Smooth muscle cell (in vitro differentiated cells): ENCODE results near the gene B3GNT9. TPM values are rescaled to one million over a fixed set of nuclear protein-coding genes. Genes with fewer than 3 reads are reported as not detected.

Experiments used
- DNase-seq: peaks from one replicate; lab custom pipeline; 2025; ENCODE audit not compliant: unreplicated experiment; lab: John Stamatoyannopoulos, UW
- H2AFZ ChIP-seq: fragments of 200-600 bp; sonication (generic); 2 replicates; pipeline ENCODE4 v1.6.0; 2016; ENCODE audit warnings: antibody characterized with exemption, low read depth, mild to moderate bottlenecking
- H3F3A ChIP-seq: fragments of 200-600 bp; sonication (generic); 2 replicates; pipeline ENCODE4 v1.6.0; 2017; ENCODE audit warnings: antibody characterized with exemption, low read depth
- H3K27ac ChIP-seq: fragments of 200-600 bp; sonication (generic); 2 replicates; pipeline ENCODE4 v1.5.1; 2016; ENCODE audit warnings: low read depth, mild to moderate bottlenecking
- H3K27me3 ChIP-seq: fragments of 200-600 bp; sonication (generic); 2 replicates; pipeline ENCODE4 v1.6.1; 2016; ENCODE audit warnings: low read depth, mild to moderate bottlenecking
- H3K36me3 ChIP-seq: fragments of 200-600 bp; sonication (generic); 2 replicates; pipeline ENCODE4 v1.5.1; 2016; ENCODE audit warnings: low read depth
- H3K4me1 ChIP-seq: fragments of 200-600 bp; sonication (generic); 2 replicates; pipeline ENCODE4 v1.5.1; 2016; ENCODE audit warnings: low read depth
- H3K4me2 ChIP-seq: fragments of 200-600 bp; sonication (generic); 2 replicates; pipeline ENCODE4 v1.6.0; 2016; ENCODE audit warnings: mild to moderate bottlenecking
- H3K4me3 ChIP-seq: fragments of 200-600 bp; sonication (generic); 2 replicates; pipeline ENCODE4 v1.5.1; 2016; ENCODE audit warnings: mild to moderate bottlenecking
- H3K79me2 ChIP-seq: fragments of 200-600 bp; sonication (generic); 2 replicates; pipeline ENCODE4 v1.6.0; 2016; ENCODE audit warnings: low read depth, mild to moderate bottlenecking
- H3K9ac ChIP-seq: fragments of 200-600 bp; sonication (generic); 2 replicates; pipeline ENCODE4 v1.6.0; 2016; ENCODE audit warnings: low read depth
- H3K9me3 ChIP-seq: fragments of 200-600 bp; sonication (generic); replicated peaks from 2 replicates; pipeline ENCODE4 v1.5.1; 2016; ENCODE audit warnings: low read depth
- H4K20me1 ChIP-seq: fragments of 200-600 bp; sonication (generic); 2 replicates; pipeline ENCODE4 v1.6.0; 2016; ENCODE audit warnings: low read depth
- WGBS: methylation state at CpG from one replicate; pipeline ENCODE4 v1.1.7; 2016; ENCODE audit warnings: low lambda C conversion rate; 5-methylcytosine and 5-hydroxymethylcytosine counted together
- polyA plus RNA-seq: library from polyadenylated mRNA; unstranded; fragments of >200 nt; fragmentation: Nextera tagmentation; extraction: Ambion mirVana; gene quantifications from 2 replicates; pipeline ENCODE4 v1.2.1, GENCODE V29; 2016
- total RNA-seq: library from RNA; depleted of rRNA; stranded (reverse); fragments of >200 nt; gene quantifications from 2 replicates; pipeline ENCODE4 v1.2.3, GENCODE V29; 2014
- TF ChIP-seq, protein P1 (sequence below): fragments of 200-600 bp; sonication (generic); IDR thresholded peaks from 2 replicates; pipeline ENCODE4 v1.5.1; 2017; ENCODE audit warnings: borderline replicate concordance, mild to moderate bottlenecking, antibody characterized with exemption; ENCODE audit not compliant: insufficient read depth, poor library complexity, severe bottlenecking

Gene B3GNT9
- total and polyA plus RNA-seq, 2 experiments from 2014 or later, result 29.9 to 39.3 TPM

DNA sequence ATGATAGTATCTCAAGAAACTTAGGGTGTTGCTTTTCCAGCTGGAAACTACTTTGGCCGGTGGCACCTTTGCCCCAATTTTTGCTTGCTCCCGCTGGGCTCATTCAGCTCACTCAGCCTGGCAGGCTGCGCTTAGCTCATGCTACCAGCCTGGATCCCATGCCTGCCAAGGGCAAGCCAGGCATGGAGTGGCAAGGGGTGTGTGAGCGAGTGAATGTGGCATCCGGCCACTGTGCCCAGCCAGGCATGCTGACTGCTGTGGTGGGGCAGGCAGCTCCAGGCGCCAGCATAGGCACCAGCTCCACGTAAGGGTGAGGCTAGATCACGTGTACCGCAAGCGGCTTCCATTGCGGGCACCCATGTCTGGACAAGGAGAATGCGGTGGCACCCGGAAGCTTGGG lies 9.4 kb downstream of the B3GNT9 start:
- Histone ChIP-seq H4K20me1 (no peaks in the 10 kb centered on the region), H3K9ac (no peak overlapping the region), H3F3A (no peaks in the 10 kb centered on the region), H3K4me3 (no peak overlapping the region), H2AFZ (no peak overlapping the region), H3K27me3 (no peaks in the 10 kb centered on the region), H3K9me3 (no peaks in the 10 kb centered on the region), H3K4me1 (no peaks in the 10 kb centered on the region), H3K36me3 (peaks cover 11% of the 10 kb centered on the region), H3K4me2 (no peak overlapping the region), H3K27ac (no peak overlapping the region), H3K79me2 (no peaks in the 10 kb centered on the region)
- TF ChIP-seq, protein P1, sequence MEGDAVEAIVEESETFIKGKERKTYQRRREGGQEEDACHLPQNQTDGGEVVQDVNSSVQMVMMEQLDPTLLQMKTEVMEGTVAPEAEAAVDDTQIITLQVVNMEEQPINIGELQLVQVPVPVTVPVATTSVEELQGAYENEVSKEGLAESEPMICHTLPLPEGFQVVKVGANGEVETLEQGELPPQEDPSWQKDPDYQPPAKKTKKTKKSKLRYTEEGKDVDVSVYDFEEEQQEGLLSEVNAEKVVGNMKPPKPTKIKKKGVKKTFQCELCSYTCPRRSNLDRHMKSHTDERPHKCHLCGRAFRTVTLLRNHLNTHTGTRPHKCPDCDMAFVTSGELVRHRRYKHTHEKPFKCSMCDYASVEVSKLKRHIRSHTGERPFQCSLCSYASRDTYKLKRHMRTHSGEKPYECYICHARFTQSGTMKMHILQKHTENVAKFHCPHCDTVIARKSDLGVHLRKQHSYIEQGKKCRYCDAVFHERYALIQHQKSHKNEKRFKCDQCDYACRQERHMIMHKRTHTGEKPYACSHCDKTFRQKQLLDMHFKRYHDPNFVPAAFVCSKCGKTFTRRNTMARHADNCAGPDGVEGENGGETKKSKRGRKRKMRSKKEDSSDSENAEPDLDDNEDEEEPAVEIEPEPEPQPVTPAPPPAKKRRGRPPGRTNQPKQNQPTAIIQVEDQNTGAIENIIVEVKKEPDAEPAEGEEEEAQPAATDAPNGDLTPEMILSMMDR, result no peak
- DNase-seq, result no peak
- WGBS, result 99% methylated on average over 13 of the region's 13 CpGs

DNA sequence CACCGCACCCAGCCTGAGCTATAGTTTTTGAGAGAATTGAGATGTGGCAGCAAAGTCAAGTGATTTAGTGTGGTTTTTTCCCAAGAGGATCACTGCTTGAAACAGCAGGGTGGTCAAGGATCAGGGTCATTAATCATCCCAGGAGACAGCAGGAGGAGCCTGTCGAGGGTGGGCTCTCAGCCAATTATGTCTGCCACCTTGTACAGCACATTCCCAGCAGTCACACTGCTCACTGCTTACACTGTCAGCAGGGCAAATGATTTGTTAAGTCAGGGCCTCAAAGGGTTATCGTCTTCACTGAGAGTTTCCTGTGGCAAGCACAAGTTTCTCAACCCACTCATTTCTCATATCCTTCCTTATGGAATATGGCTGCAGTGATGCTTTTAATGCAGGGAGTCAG lies 13.2 kb downstream of the B3GNT9 start:
- 81% methylated on average over 3 of the region's 3 CpGs for WGBS
- H3K9me3 ChIP-seq, result no peaks in the 10 kb centered on the region
- H3K9ac ChIP-seq, result no peak overlapping the region
- H4K20me1 ChIP-seq, result no peaks in the 10 kb centered on the region
- no peaks in the 10 kb centered on the region for H3F3A ChIP-seq
- peaks cover 19% of the 10 kb centered on the region for H3K36me3 ChIP-seq
- no peak overlapping the region for H2AFZ ChIP-seq
- H3K4me3 ChIP-seq, result no peak overlapping the region
- no peak overlapping the region for H3K27ac ChIP-seq
- no peaks in the 10 kb centered on the region for H3K27me3 ChIP-seq
- no peak overlapping the region for H3K4me2 ChIP-seq
- TF ChIP-seq, protein P1, result no peak
- no peaks in the 10 kb centered on the region for H3K4me1 ChIP-seq
- no peaks in the 10 kb centered on the region for H3K79me2 ChIP-seq
- no peak for DNase-seq

DNA sequence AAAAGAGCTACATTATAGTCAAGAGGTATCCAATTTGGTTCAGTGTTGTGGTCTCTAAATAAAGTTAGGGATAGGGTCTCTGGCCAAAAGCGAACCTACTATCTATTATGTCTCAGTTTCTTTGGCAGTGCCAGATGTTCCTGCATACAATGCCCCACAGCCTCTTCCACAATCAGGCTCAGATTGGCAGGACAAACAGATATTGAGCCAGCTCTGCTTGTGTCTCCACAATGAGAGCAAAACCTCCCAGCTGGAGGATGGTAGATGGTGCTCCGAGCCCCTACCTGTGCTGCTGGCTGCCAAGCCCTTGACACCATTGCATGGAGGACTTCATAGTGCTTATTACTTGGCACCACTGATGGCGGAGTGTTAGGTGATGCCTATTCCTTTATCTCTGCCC lies 21.4 kb downstream of the B3GNT9 start:
- no peaks in the 10 kb centered on the region for H3K79me2 ChIP-seq
- no peaks in the 10 kb centered on the region for H3K9me3 ChIP-seq
- H4K20me1 ChIP-seq, result no peaks in the 10 kb centered on the region
- no peak for DNase-seq
- no peaks in the 10 kb centered on the region for H3K4me1 ChIP-seq
- H3K27ac ChIP-seq, result no peak overlapping the region
- TF ChIP-seq, protein P1, result no peak
- H3K4me2 ChIP-seq, result no peak overlapping the region
- H3K4me3 ChIP-seq, result no peak overlapping the region
- no peak overlapping the region for H2AFZ ChIP-seq
- H3F3A ChIP-seq, result no peaks in the 10 kb centered on the region
- H3K9ac ChIP-seq, result no peak overlapping the region
- H3K36me3 ChIP-seq, result peaks cover 10% of the 10 kb centered on the region
- no peaks in the 10 kb centered on the region for H3K27me3 ChIP-seq
- 96% methylated on average over 3 of the region's 3 CpGs for WGBS

DNA sequence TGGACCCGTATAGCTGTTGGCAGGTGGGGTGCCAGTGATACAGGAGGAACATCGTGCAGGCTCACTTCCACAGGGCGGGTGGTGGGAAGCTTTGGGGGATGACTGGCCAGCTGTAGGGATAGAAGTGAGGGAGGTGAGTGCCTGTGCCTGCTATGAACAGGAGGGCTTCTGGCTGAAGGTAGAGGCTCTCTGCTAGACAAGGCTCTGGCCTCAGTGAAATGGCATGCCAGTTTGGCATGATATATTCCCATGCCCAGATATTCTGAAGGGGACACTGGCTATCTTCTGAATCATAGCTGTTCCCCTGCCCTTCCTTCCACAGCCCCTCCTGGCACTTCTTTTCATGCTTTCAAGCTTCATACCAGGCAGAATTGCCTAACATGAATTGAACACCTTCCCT lies 21.9 kb downstream of the B3GNT9 start:
- Histone ChIP-seq H3K79me2 (no peaks in the 10 kb centered on the region), H3K4me2 (no peak overlapping the region), H3K36me3 (peaks cover 8% of the 10 kb centered on the region), H3K27me3 (no peaks in the 10 kb centered on the region), H3K27ac (no peak overlapping the region), H2AFZ (no peak overlapping the region), H3K9ac (no peak overlapping the region), H3F3A (no peaks in the 10 kb centered on the region), H3K4me3 (no peak overlapping the region), H3K4me1 (no peaks in the 10 kb centered on the region), H3K9me3 (no peaks in the 10 kb centered on the region), H4K20me1 (no peaks in the 10 kb centered on the region)
- TF ChIP-seq, protein P1, result no peak
- no peak for DNase-seq
- WGBS, result 100% methylated on average over 3 of the region's 3 CpGs
